Activated naive CD8-positive, alpha-beta T cell (primary cell): ENCODE results near the gene GPRC5C.
A peak's percentile ranks its signal among the peaks of the same experiment; 100 is the strongest.

Source experiments
- H3K27ac Mint-ChIP-seq: one replicate; pipeline ENCODE4 v1.8.0; 2021; ENCODE audit warnings: mixed read lengths
- H3K27me3 Mint-ChIP-seq: one replicate; pipeline ENCODE4 v1.8.0; 2021; ENCODE audit warnings: mixed read lengths
- H3K36me3 Mint-ChIP-seq: one replicate; pipeline ENCODE4 v1.8.0; 2021; ENCODE audit warnings: mixed read lengths
- H3K4me1 Mint-ChIP-seq: one replicate; pipeline ENCODE4 v1.8.0; 2021; ENCODE audit warnings: low read depth, mixed read lengths
- H3K4me3 Mint-ChIP-seq: one replicate; pipeline ENCODE4 v1.8.0; 2021; ENCODE audit warnings: mild to moderate bottlenecking, mixed read lengths
- H3K9me3 Mint-ChIP-seq: one replicate; pipeline ENCODE4 v1.8.0; 2021; ENCODE audit warnings: low read depth, mixed read lengths

The GPRC5C gene

GRCh38 chr17:74439691-74440567 lies 8.0 kb downstream of the GPRC5C start:
- Mint-ChIP-seq H3K36me3 (peaks cover 6% of the 10 kb centered on the region), H3K27me3 (peaks cover 3% of the 10 kb centered on the region), H3K4me1 (no peaks in the 10 kb centered on the region), H3K9me3 (peaks cover 6% of the 10 kb centered on the region), H3K27ac (no peak overlapping the region), H3K4me3 (no peak overlapping the region)

DNA sequence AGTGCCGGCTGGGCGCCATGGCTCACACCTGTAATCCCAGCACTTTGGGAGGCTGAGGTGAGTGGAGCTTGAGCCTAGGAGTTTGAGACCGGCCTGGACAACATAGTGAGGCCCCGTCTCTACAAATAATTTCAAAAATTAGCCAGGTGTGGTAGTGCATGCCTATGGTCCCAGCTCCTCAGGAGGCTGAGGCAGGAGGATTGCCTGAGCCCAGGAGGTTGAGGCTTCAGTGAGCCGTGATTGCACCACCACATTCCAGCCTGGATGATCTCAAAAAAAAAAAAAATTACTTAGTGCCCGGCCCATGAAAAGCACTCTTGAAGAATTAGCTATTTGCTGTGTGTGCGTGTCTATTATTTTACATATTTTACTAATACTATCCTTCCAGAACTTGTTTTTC lies 9.6 kb downstream of the GPRC5C start:
- Mint-ChIP-seq H3K36me3 (peaks cover 6% of the 10 kb centered on the region), H3K27me3 (peaks cover 3% of the 10 kb centered on the region), H3K4me1 (no peaks in the 10 kb centered on the region), H3K4me3 (no peak overlapping the region), H3K27ac (no peak overlapping the region), H3K9me3 (peaks cover 6% of the 10 kb centered on the region)

DNA sequence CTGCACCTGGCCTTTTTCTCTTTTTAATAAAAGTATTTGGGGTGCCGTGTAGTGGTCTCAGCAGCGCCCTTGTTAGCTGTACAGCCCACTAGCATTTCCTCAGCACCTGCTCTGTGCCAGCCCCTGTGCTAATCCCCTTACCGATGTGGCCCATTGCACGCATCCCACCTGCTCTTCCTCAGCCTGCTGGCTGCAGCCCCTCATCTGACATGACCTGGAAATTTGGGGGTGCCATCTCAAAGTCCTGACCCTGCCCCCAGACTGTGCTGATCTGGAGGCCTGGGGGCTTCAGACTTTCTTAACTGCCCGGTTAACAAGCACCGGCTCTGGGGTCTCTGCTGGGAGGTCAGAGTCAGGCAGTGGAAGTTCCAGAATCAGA lies 10.4 kb downstream of the GPRC5C start:
- Mint-ChIP-seq H3K4me1 (peaks cover 1% of the 10 kb centered on the region), H3K9me3 (peaks cover 6% of the 10 kb centered on the region), H3K4me3 (no peak overlapping the region), H3K27me3 (peaks cover 3% of the 10 kb centered on the region), H3K27ac (no peak overlapping the region), H3K36me3 (peaks cover 6% of the 10 kb centered on the region)

GRCh38 chr17:74442670-74443515 lies 11.0 kb downstream of the GPRC5C start:
- Mint-ChIP-seq H3K9me3 (peaks cover 6% of the 10 kb centered on the region), H3K27me3 (peaks cover 3% of the 10 kb centered on the region), H3K27ac (no peak overlapping the region), H3K36me3 (peaks cover 6% of the 10 kb centered on the region), H3K4me3 (peak overlapping the region; percentile 32), H3K4me1 (peaks cover 1% of the 10 kb centered on the region)

- Mint-ChIP-seq H3K4me1 (peaks cover 1% of the 10 kb centered on the region), H3K4me3 (no peak overlapping the region), H3K27me3 (peaks cover 3% of the 10 kb centered on the region), H3K36me3 (peaks cover 4% of the 10 kb centered on the region), H3K27ac (no peak overlapping the region), H3K9me3 (peaks cover 4% of the 10 kb centered on the region)
Observed at GRCh38 chr17:74443516-74444296, 11.8 kb downstream of the GPRC5C start.

GRCh38 chr17:74444406-74444805 lies 12.5 kb downstream of the GPRC5C start:
- no peaks in the 10 kb centered on the region for H3K36me3 Mint-ChIP-seq
- no peak overlapping the region for H3K27ac Mint-ChIP-seq
- no peaks in the 10 kb centered on the region for H3K9me3 Mint-ChIP-seq
- H3K27me3 Mint-ChIP-seq: peaks cover 3% of the 10 kb centered on the region
- peaks cover 1% of the 10 kb centered on the region for H3K4me1 Mint-ChIP-seq
- H3K4me3 Mint-ChIP-seq: no peak overlapping the region

- H3K4me1 Mint-ChIP-seq: peaks cover 1% of the 10 kb centered on the region
- H3K27me3 Mint-ChIP-seq: peaks cover 3% of the 10 kb centered on the region
Observed at GRCh38 chr17:74445158-74445557, 13.3 kb downstream of the GPRC5C start.

GRCh38 chr17:74446551-74447500 lies 14.9 kb downstream of the GPRC5C start:
- Mint-ChIP-seq H3K27ac (no peak overlapping the region), H3K4me1 (peaks cover 1% of the 10 kb centered on the region), H3K27me3 (peaks cover 3% of the 10 kb centered on the region), H3K36me3 (no peaks in the 10 kb centered on the region), H3K4me3 (no peak overlapping the region), H3K9me3 (no peaks in the 10 kb centered on the region)

More at GRCh38 chr17:74445158-74445557, 13.3 kb downstream of the GPRC5C start:
- H3K36me3 Mint-ChIP-seq: no peaks in the 10 kb centered on the region
- no peak overlapping the region for H3K27ac Mint-ChIP-seq
- H3K4me3 Mint-ChIP-seq: no peak overlapping the region
- no peaks in the 10 kb centered on the region for H3K9me3 Mint-ChIP-seq

DNA sequence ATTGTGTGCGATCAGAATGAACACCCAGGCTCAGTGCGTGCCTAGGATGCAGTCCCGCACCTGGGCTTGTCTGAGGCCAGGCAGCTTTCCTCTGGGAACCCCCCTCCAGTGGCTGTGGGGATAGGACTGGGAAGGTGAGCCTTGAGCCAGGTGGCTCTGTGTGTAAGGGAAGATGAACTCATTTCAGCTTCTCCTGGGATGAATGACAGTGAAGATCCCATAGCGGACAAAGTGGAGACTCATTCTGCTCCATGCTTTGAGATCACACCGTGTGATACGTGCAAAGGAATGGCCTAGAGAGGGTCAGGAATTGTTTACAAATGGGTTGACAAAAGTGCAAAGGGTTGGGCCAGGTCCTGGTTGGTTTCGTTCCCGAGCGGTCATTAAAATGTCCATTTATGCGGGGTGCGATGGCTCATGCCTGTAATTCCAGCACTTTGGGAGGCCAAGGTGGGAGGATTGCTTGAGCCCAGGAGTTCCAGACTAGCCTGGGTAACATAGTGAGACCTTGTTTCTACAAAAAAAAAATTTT lies 15.8 kb downstream of the GPRC5C start:
- no peaks in the 10 kb centered on the region for H3K9me3 Mint-ChIP-seq
- peaks cover 4% of the 10 kb centered on the region for H3K4me1 Mint-ChIP-seq
- no peaks in the 10 kb centered on the region for H3K36me3 Mint-ChIP-seq
- no peak overlapping the region for H3K27ac Mint-ChIP-seq
- H3K4me3 Mint-ChIP-seq: no peak overlapping the region
- no peaks in the 10 kb centered on the region for H3K27me3 Mint-ChIP-seq

DNA sequence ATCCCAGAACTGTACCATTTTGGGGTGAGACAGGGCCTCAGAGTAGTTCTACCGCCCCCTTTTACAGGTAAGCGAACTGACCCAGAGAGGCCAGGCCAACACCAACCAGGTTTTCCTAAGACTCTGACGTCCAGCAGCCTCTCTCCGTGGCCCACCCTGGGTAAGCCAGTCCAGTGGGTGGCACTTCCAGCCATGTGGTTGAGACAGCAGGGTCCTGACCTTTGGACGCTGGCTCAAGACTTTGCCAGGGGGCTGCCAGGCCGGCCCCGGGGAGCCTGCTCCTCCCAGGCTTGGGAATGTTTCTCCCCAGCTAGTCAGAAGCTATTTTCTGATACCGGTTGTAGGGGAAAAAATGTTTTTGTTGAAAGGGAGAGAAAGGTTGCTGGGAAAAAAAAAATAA lies 16.9 kb downstream of the GPRC5C start:
- no peaks in the 10 kb centered on the region for H3K36me3 Mint-ChIP-seq
- no peak overlapping the region for H3K4me3 Mint-ChIP-seq
- peaks cover 6% of the 10 kb centered on the region for H3K4me1 Mint-ChIP-seq
- no peaks in the 10 kb centered on the region for H3K9me3 Mint-ChIP-seq
- no peak overlapping the region for H3K27ac Mint-ChIP-seq
- no peaks in the 10 kb centered on the region for H3K27me3 Mint-ChIP-seq

DNA sequence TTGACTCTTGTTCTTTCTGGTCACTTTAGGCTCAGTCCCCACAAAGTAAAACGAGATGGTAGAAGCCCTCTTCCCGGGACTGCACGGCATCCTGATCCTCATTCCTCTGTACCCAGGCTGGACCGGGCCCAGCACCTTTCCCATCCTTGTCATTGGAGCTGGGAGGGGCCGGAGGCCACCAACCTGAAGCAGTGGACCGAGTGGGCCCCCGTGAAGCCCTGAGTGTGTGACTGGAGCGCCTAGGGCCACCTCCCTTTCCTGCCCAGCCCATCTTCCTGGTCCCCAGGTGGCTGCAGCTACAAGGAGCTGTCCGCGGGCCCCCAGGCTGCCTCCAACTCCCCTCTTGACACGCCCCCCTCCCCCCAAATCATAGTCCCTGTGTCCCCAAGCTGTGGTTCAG lies 17.4 kb downstream of the GPRC5C start:
- Mint-ChIP-seq H3K4me1 (peaks cover 6% of the 10 kb centered on the region), H3K27ac (no peak overlapping the region), H3K36me3 (no peaks in the 10 kb centered on the region), H3K4me3 (no peak overlapping the region), H3K9me3 (no peaks in the 10 kb centered on the region), H3K27me3 (no peaks in the 10 kb centered on the region)

DNA sequence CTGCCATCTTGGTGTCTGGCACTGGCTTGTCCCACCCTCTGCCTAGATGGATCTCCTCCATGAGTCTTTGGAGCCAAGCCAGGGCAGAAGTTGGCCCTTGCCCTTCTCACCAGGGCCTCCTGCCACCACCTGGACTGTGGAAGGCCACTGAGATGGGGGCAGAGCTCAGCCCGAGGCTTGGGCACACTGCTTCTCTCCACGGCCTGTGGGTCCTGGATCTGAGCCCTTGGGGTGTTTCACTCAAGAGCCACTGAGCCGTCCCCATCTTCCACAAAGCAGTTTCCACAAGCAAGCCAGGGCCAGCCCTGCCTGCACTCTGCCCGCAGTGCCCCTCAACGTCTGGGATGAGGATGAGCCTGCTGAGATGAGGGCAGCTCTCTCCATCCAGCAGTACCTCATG lies 17.9 kb downstream of the GPRC5C start:
- H3K27me3 Mint-ChIP-seq: no peaks in the 10 kb centered on the region
- H3K27ac Mint-ChIP-seq: no peak overlapping the region
- H3K36me3 Mint-ChIP-seq: no peaks in the 10 kb centered on the region
- H3K4me3 Mint-ChIP-seq: no peak overlapping the region
- peaks cover 6% of the 10 kb centered on the region for H3K4me1 Mint-ChIP-seq
- no peaks in the 10 kb centered on the region for H3K9me3 Mint-ChIP-seq

GRCh38 chr17:74450231-74450630 lies 18.3 kb downstream of the GPRC5C start:
- no peaks in the 10 kb centered on the region for H3K27me3 Mint-ChIP-seq
- no peak overlapping the region for H3K4me3 Mint-ChIP-seq
- no peaks in the 10 kb centered on the region for H3K36me3 Mint-ChIP-seq
- H3K9me3 Mint-ChIP-seq: no peaks in the 10 kb centered on the region
- H3K4me1 Mint-ChIP-seq: peaks cover 6% of the 10 kb centered on the region
- H3K27ac Mint-ChIP-seq: no peak overlapping the region
